Measurements from ENCODE around the gene CHD2. TPM values are rescaled to one million over a fixed set of nuclear protein-coding genes. Genes with fewer than 3 reads are reported as not detected.
A peak's percentile ranks its signal among the peaks of the same experiment; 100 is the strongest.

The CHD2 gene
- polyA plus RNA-seq, 3 donors from 2014 or later: 24.7 to 77.7 (median 36.9) TPM

- Mint-ChIP-seq H3K27ac (peak overlapping the region; percentile 98 to 100 (median 100)), H3K4me3 (peak overlapping the region; percentile 90 to 100 (median 99)), H3K36me3 (peaks cover 4 to 11% (median 7%) of the 10 kb centered on the region in 3 donors), H3K27me3 (ENCODE audit: low read depth in 3 of 3) (peaks cover 14 to 26% (median 24%) of the 10 kb centered on the region in 3 donors), H3K4me1 (peaks cover 72 to 83% of the 10 kb centered on the region in 2 donors), H3K9me3 (no peaks in the 10 kb centered on the region)
- DNase-seq: peak; percentile 99
Measured at GRCh38 chr15:92903966-92904721, 4.0 kb downstream of the CHD2 start.

GRCh38 chr15:92904722-92905571, 4.8 kb downstream of the CHD2 start:
- Mint-ChIP-seq H3K36me3 (peaks cover 0 to 8% (median 4%) of the 10 kb centered on the region in 3 donors), H3K4me1 (peaks cover 71 to 83% of the 10 kb centered on the region in 2 donors), H3K27ac (peak overlapping the region; percentile 98 to 100 (median 100)), H3K9me3 (no peaks in the 10 kb centered on the region), H3K4me3 (peak overlapping the region; percentile 90 to 100 (median 99)), H3K27me3 (ENCODE audit: low read depth in 3 of 3) (peaks cover 13 to 22% (median 20%) of the 10 kb centered on the region in 3 donors)
- no peak for DNase-seq

- peaks cover 0 to 8% (median under 1%) of the 10 kb centered on the region in 3 donors for H3K36me3 Mint-ChIP-seq
- DNase-seq: no peak
Measured at GRCh38 chr15:92906020-92906419, 5.9 kb downstream of the CHD2 start.

GRCh38 chr15:92906563-92907081, 6.5 kb downstream of the CHD2 start:
- Mint-ChIP-seq H3K4me3 (peak overlapping the region; percentile 90 to 100 (median 99)), H3K4me1 (peaks cover 81 to 96% of the 10 kb centered on the region in 2 donors), H3K27ac (peak overlapping the region; percentile 98 to 100 (median 100)), H3K27me3 (ENCODE audit: low read depth in 3 of 3) (peaks cover 8 to 17% (median 14%) of the 10 kb centered on the region in 3 donors), H3K36me3 (peaks cover 0 to 8% (median 3%) of the 10 kb centered on the region in 3 donors), H3K9me3 (no peaks in the 10 kb centered on the region)
- no peak for DNase-seq

More at GRCh38 chr15:92906020-92906419, 5.9 kb downstream of the CHD2 start:
- Mint-ChIP-seq H3K27ac (peak overlapping the region; percentile 98 to 100 (median 100)), H3K4me3 (peak overlapping the region; percentile 90 to 100 (median 99)), H3K4me1 (peaks cover 75 to 90% of the 10 kb centered on the region in 2 donors), H3K27me3 (ENCODE audit: low read depth in 3 of 3) (peaks cover 8 to 16% (median 14%) of the 10 kb centered on the region in 3 donors), H3K9me3 (no peaks in the 10 kb centered on the region)

- no peak for DNase-seq
- Mint-ChIP-seq H3K4me3 (peak overlapping the region; percentile 90 to 100 (median 99)), H3K9me3 (no peaks in the 10 kb centered on the region), H3K27me3 (ENCODE audit: low read depth in 3 of 3) (peaks cover 8 to 17% (median 14%) of the 10 kb centered on the region in 3 donors), H3K4me1 (peaks cover 88 to 99% of the 10 kb centered on the region in 2 donors), H3K36me3 (peaks cover 0 to 8% (median 3%) of the 10 kb centered on the region in 3 donors), H3K27ac (peak overlapping the region; percentile 98 to 100 (median 100))
Measured at GRCh38 chr15:92907229-92907628, 7.1 kb downstream of the CHD2 start.

GRCh38 chr15:92907896-92908712, 8.0 kb downstream of the CHD2 start:
- DNase-seq: peak in 1 of 3 donors; percentile 34
- H3K36me3 Mint-ChIP-seq: peaks cover 0 to 3% (median 3%) of the 10 kb centered on the region in 3 donors
- H3K27me3 Mint-ChIP-seq (ENCODE audit: low read depth in 3 of 3): peaks cover 8 to 16% (median 14%) of the 10 kb centered on the region in 3 donors
- H3K4me3 Mint-ChIP-seq: peak overlapping the region; percentile 90 to 100 (median 99)
- peak overlapping the region; percentile 98 to 100 (median 100) for H3K27ac Mint-ChIP-seq
- H3K4me1 Mint-ChIP-seq: peaks cover 89 to 98% of the 10 kb centered on the region in 2 donors
- no peaks in the 10 kb centered on the region for H3K9me3 Mint-ChIP-seq

- Mint-ChIP-seq H3K4me3 (peak overlapping the region; percentile 90 to 100 (median 99)), H3K4me1 (peaks cover 91 to 98% of the 10 kb centered on the region in 2 donors), H3K27ac (peak overlapping the region; percentile 98 to 100 (median 100)), H3K9me3 (no peaks in the 10 kb centered on the region), H3K27me3 (ENCODE audit: low read depth in 3 of 3) (peaks cover 8 to 14% (median 14%) of the 10 kb centered on the region in 3 donors), H3K36me3 (peaks cover 0 to 3% (median 3%) of the 10 kb centered on the region in 3 donors)
- no peak for DNase-seq
Measured at GRCh38 chr15:92908713-92909057, 8.6 kb downstream of the CHD2 start.

- peak overlapping the region in 4 of 5 donors; percentile 51 to 73 (median 56) for H3K4me3 Mint-ChIP-seq
- peaks cover 0 to 3% (median 0%) of the 10 kb centered on the region in 3 donors for H3K36me3 Mint-ChIP-seq
- peaks cover 93 to 98% of the 10 kb centered on the region in 2 donors for H3K4me1 Mint-ChIP-seq
- H3K9me3 Mint-ChIP-seq: no peaks in the 10 kb centered on the region
- H3K27ac Mint-ChIP-seq: peak overlapping the region; percentile 86 to 100 (median 99)
- DNase-seq: no peak
- peaks cover 2 to 9% (median 8%) of the 10 kb centered on the region in 3 donors for H3K27me3 Mint-ChIP-seq (ENCODE audit: low read depth in 3 of 3)
Measured at GRCh38 chr15:92909136-92909781, 9.1 kb downstream of the CHD2 start.

- peaks cover 96 to 99% of the 10 kb centered on the region in 2 donors for H3K4me1 Mint-ChIP-seq
- H3K4me3 Mint-ChIP-seq: peak overlapping the region in 4 of 5 donors; percentile 6 to 47 (median 30)
- H3K27me3 Mint-ChIP-seq (ENCODE audit: low read depth in 3 of 3): peaks cover 0 to 2% (median 0%) of the 10 kb centered on the region in 3 donors
- H3K27ac Mint-ChIP-seq: peak overlapping the region; percentile 72 to 98 (median 84)
- H3K36me3 Mint-ChIP-seq: peaks cover 0 to 3% (median 0%) of the 10 kb centered on the region in 3 donors
- DNase-seq: no peak
- H3K9me3 Mint-ChIP-seq: no peaks in the 10 kb centered on the region
Measured at GRCh38 chr15:92910451-92910850, 10.3 kb downstream of the CHD2 start.

- Mint-ChIP-seq H3K4me1 (peaks cover 85 to 92% of the 10 kb centered on the region in 2 donors), H3K4me3 (peak overlapping the region; percentile 81 to 95 (median 84)), H3K36me3 (peaks cover 0 to 6% (median 5%) of the 10 kb centered on the region in 3 donors), H3K9me3 (no peaks in the 10 kb centered on the region), H3K27ac (peak overlapping the region; percentile 91 to 98 (median 98)), H3K27me3 (ENCODE audit: low read depth in 3 of 3) (peaks cover 0 to 9% (median 7%) of the 10 kb centered on the region in 3 donors)
- no peak for DNase-seq
Measured at GRCh38 chr15:92914103-92914499, 14.0 kb downstream of the CHD2 start.

GRCh38 chr15:92914768-92915221, 14.7 kb downstream of the CHD2 start:
- DNase-seq: peak in 2 of 3 donors; percentile 38 to 49
- Mint-ChIP-seq H3K36me3 (peaks cover 0 to 6% (median 5%) of the 10 kb centered on the region in 3 donors), H3K4me1 (peaks cover 79 to 90% of the 10 kb centered on the region in 2 donors), H3K9me3 (no peaks in the 10 kb centered on the region), H3K27me3 (ENCODE audit: low read depth in 3 of 3) (peaks cover 0 to 9% (median 7%) of the 10 kb centered on the region in 3 donors), H3K27ac (peak overlapping the region; percentile 91 to 98 (median 98)), H3K4me3 (peak overlapping the region; percentile 81 to 95 (median 84))
